Panc1 (cell line): Measurements from ENCODE around the gene CLSTN2. TPM values are rescaled to one million over a fixed set of nuclear protein-coding genes. Genes with fewer than 3 reads are reported as not detected.

Experiments
- ATAC-seq: fragments of 200-7000 bp; cut with Tn5 transposase; 2 replicates; pipeline ENCODE4 v1.9.1; 2020; ENCODE audit warnings: mild to moderate bottlenecking, moderate library complexity
- BruUV-seq: library from RNA; stranded (reverse); fragments of 400-500 nt; replicated peaks from 2 replicates; lab custom pipeline; 2021; lab: Mats Ljungman, UMichigan
- CTCF ChIA-PET: fragments of 300-600 bp; sonication (Branson Sonifier 250); formaldehyde crosslinking; loops from one replicate; lab custom pipeline; 2022; ENCODE audit warnings: antibody characterized with exemption; lab: Charles Lee
- POLR2A ChIA-PET: fragments of 300-600 bp; sonication (Branson Sonifier 250); formaldehyde crosslinking; loops from one replicate; lab custom pipeline; 2022; ENCODE audit warnings: antibody characterized with exemption; lab: Charles Lee
- DNase-seq: peaks from one replicate; pipeline ENCODE4 v3.0.0-alpha.2; 2010; ENCODE audit warnings: low read depth, low spot score
- H3K27ac ChIP-seq: 2 replicates; pipeline ENCODE4 v1.5.1; 2011; ENCODE audit warnings: mild to moderate bottlenecking, low read length, inconsistent platforms
- H3K27me3 ChIP-seq: fragments of 200-500 bp; sonication (Bioruptor generic); 2 replicates; pipeline ENCODE4 v1.6.0; 2014; ENCODE audit warnings: low read length, inconsistent platforms; ENCODE audit not compliant: control insufficient read depth, insufficient read depth
- H3K36me3 ChIP-seq: fragments of 200-500 bp; sonication (Bioruptor generic); 2 replicates; pipeline ENCODE4 v1.5.1; 2014; ENCODE audit warnings: inconsistent platforms, mild to moderate bottlenecking, low read length, moderate library complexity; ENCODE audit not compliant: control insufficient read depth, insufficient read depth
- H3K4me1 ChIP-seq: 2 replicates; pipeline ENCODE4 v1.5.1; 2011; ENCODE audit warnings: inconsistent platforms, mild to moderate bottlenecking, low read length, moderate library complexity; ENCODE audit not compliant: control insufficient read depth, insufficient read depth
- H3K4me3 ChIP-seq, 2 experiments: 2 replicates each; pipeline ENCODE4 v1.5.1; 2011 to 2012; ENCODE audit warnings: low read depth in 2 of 2, low read length in 2 of 2, mild to moderate bottlenecking in 2 of 2, inconsistent platforms in 1 of 2, moderate library complexity in 1 of 2
- H3K9me3 ChIP-seq: fragments of 200-500 bp; sonication (Bioruptor generic); 2 replicates; pipeline ENCODE4 v1.5.1; 2014; ENCODE audit warnings: low read depth, mild to moderate bottlenecking, inconsistent platforms, low read length, moderate library complexity; ENCODE audit not compliant: control insufficient read depth, insufficient read depth
- POLR2AphosphoS5 ChIP-seq: IDR thresholded peaks from 2 replicates; pipeline ENCODE4 v1.6.1; 2012; ENCODE audit warnings: mild to moderate bottlenecking, low read depth, low read length, moderate library complexity
- SIN3A ChIP-seq: IDR thresholded peaks from 2 replicates; pipeline ENCODE4 v1.6.1; 2012; ENCODE audit warnings: low read depth, mild to moderate bottlenecking, low read length, moderate library complexity, borderline replicate concordance; ENCODE audit not compliant: insufficient read depth
- TCF7L2 ChIP-seq: IDR thresholded peaks from 2 replicates; pipeline ENCODE4 v1.6.1; 2011; ENCODE audit warnings: mild to moderate bottlenecking, low read depth, low read length, inconsistent platforms
- in situ Hi-C: cut with HindIII; loops from 2 replicates; pipeline ENCODE4 v1.10.0; 2016; ENCODE audit warnings: low sequenced_read_pairs, low pct_unique_long_range_greater_than_20kb
- intact Hi-C: fragments of 100-400 bp; cut with micrococcal nuclease; formaldehyde crosslinking; loops from one replicate; pipeline ENCODE4 v1.10.0; 2022; ENCODE audit not compliant: unreplicated experiment
- total RNA-seq: library from RNA; stranded (reverse); gene quantifications from one replicate; pipeline ENCODE4 v1.2.1, GENCODE V29; 2021; ENCODE audit not compliant: unreplicated experiment
- TF ChIP-seq, protein P1 (sequence below): fragments of 450-650 bp; IDR thresholded peaks from 2 replicates; pipeline ENCODE4 v1.5.1; 2017; ENCODE audit warnings: mild to moderate bottlenecking
- TF ChIP-seq, protein P2 (sequence below), 2 experiments: IDR thresholded peaks; 2 replicates each; pipeline ENCODE4 v1.6.1; 2011 to 2012; ENCODE audit warnings: low read depth in 2 of 2, control low read depth in 1 of 2, low read length in 1 of 2, mild to moderate bottlenecking in 1 of 2, moderate library complexity in 1 of 2; ENCODE audit not compliant: insufficient read depth in 1 of 2

Gene CLSTN2
- total RNA-seq, 1 experiment from 2014 or later = 0.03 TPM

DNA sequence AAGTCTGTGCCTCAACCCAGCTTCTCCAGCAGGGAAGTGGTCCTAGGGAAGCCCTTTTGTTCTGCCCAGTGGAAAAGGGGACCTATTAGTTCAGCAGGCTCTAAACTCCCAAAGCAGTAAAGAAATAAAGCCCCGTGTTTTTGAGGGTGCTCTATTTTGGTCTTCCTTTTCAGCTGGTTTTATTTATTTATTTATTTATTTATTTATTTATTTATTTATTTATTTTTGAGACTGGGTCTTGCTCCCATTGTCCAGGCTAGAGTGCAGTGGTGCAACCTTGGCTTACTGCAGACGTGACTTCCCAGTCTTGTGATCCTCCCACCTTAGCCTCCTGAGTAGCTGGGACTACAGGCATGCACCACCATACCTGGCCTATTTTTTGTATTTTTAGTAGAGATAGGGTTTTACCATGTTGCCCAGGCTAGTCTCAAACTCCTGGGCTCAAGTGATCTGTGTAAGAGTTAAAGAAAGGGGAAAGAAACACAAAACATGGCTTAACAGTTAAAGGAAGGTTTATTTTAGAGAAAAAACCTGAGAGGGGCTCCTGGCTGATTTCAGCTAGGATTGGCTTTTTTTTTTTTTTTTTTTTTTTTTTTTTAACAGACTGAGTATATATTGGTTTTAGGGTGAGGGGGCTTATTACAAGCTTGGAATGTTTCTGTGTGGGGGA, 154.6 kb downstream of the CLSTN2 start:
- no peak for DNase-seq
- ChIA-PET POLR2A (no interaction called here), CTCF (no interaction called here)
- in situ Hi-C loops (no loop called here), intact Hi-C loops (no loop called here)
- Histone ChIP-seq H3K9me3 (no peaks in the 10 kb centered on the region), H3K4me3 (no peak overlapping the region), H3K36me3 (no peaks in the 10 kb centered on the region), H3K4me1 (no peaks in the 10 kb centered on the region), H3K27ac (no peak overlapping the region), H3K27me3 (no peaks in the 10 kb centered on the region; the same call in 1 of the 2 replicates)
- TF ChIP-seq TCF7L2 (no peak), POLR2AphosphoS5 (no peak), SIN3A (no peak)
- TF ChIP-seq, protein P1, sequence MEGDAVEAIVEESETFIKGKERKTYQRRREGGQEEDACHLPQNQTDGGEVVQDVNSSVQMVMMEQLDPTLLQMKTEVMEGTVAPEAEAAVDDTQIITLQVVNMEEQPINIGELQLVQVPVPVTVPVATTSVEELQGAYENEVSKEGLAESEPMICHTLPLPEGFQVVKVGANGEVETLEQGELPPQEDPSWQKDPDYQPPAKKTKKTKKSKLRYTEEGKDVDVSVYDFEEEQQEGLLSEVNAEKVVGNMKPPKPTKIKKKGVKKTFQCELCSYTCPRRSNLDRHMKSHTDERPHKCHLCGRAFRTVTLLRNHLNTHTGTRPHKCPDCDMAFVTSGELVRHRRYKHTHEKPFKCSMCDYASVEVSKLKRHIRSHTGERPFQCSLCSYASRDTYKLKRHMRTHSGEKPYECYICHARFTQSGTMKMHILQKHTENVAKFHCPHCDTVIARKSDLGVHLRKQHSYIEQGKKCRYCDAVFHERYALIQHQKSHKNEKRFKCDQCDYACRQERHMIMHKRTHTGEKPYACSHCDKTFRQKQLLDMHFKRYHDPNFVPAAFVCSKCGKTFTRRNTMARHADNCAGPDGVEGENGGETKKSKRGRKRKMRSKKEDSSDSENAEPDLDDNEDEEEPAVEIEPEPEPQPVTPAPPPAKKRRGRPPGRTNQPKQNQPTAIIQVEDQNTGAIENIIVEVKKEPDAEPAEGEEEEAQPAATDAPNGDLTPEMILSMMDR = no peak
- TF ChIP-seq, protein P2, sequence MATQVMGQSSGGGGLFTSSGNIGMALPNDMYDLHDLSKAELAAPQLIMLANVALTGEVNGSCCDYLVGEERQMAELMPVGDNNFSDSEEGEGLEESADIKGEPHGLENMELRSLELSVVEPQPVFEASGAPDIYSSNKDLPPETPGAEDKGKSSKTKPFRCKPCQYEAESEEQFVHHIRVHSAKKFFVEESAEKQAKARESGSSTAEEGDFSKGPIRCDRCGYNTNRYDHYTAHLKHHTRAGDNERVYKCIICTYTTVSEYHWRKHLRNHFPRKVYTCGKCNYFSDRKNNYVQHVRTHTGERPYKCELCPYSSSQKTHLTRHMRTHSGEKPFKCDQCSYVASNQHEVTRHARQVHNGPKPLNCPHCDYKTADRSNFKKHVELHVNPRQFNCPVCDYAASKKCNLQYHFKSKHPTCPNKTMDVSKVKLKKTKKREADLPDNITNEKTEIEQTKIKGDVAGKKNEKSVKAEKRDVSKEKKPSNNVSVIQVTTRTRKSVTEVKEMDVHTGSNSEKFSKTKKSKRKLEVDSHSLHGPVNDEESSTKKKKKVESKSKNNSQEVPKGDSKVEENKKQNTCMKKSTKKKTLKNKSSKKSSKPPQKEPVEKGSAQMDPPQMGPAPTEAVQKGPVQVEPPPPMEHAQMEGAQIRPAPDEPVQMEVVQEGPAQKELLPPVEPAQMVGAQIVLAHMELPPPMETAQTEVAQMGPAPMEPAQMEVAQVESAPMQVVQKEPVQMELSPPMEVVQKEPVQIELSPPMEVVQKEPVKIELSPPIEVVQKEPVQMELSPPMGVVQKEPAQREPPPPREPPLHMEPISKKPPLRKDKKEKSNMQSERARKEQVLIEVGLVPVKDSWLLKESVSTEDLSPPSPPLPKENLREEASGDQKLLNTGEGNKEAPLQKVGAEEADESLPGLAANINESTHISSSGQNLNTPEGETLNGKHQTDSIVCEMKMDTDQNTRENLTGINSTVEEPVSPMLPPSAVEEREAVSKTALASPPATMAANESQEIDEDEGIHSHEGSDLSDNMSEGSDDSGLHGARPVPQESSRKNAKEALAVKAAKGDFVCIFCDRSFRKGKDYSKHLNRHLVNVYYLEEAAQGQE (IDR thresholded peaks at IDR 0.05; ENCODE audit: insufficient read depth in 1 of 2, low read depth in 2 of 2, low read length in 1 of 2) = no peak
- no TSS peak for BruUV-seq
- ATAC-seq = no peak

DNA sequence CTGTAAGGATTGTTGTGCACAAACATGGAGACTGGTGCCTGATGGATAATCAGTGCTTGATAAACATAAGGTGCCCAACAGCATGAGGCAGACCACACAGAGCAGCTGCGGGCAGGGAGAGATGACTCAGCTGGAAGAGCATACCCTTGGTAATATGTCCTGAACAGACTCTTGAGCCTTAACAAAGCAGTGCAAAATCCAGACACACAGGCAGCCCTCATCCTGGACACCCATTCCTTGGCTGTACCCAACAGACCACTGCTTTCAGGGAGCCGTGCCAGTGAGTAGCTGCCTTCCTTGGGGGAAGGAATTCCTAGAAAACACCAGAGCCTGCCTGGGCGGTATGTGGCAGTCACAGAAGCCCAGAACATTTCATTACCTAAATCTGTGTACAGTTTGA, 156.2 kb downstream of the CLSTN2 start:
- no peak for TF ChIP-seq SIN3A
- TF ChIP-seq, protein P1 = no peak
- no peak for TF ChIP-seq TCF7L2
- TF ChIP-seq POLR2AphosphoS5 = no peak
- Histone ChIP-seq H3K27ac (no peak overlapping the region), H3K27me3 (peaks cover 4% of the 10 kb centered on the region; the same call in 1 of the 2 replicates), H3K36me3 (no peaks in the 10 kb centered on the region), H3K9me3 (no peaks in the 10 kb centered on the region), H3K4me3 (no peak overlapping the region), H3K4me1 (no peaks in the 10 kb centered on the region)
- intact Hi-C loops (no loop called here), in situ Hi-C loops (no loop called here)
- BruUV-seq = no TSS peak
- ATAC-seq = no peak
- DNase-seq = no peak
- CTCF ChIA-PET = no interaction called here
- POLR2A ChIA-PET = no interaction called here
